ENCODE measurements around the gene CORO1C.
A peak's percentile ranks its signal among the peaks of the same experiment; 100 is the strongest.
"Not testable (repeated sequence)": the region's sequence is repeated elsewhere in the genome, so short reads cannot be mapped to it uniquely, and the experiment has no call there.

CORO1C gene

DNA sequence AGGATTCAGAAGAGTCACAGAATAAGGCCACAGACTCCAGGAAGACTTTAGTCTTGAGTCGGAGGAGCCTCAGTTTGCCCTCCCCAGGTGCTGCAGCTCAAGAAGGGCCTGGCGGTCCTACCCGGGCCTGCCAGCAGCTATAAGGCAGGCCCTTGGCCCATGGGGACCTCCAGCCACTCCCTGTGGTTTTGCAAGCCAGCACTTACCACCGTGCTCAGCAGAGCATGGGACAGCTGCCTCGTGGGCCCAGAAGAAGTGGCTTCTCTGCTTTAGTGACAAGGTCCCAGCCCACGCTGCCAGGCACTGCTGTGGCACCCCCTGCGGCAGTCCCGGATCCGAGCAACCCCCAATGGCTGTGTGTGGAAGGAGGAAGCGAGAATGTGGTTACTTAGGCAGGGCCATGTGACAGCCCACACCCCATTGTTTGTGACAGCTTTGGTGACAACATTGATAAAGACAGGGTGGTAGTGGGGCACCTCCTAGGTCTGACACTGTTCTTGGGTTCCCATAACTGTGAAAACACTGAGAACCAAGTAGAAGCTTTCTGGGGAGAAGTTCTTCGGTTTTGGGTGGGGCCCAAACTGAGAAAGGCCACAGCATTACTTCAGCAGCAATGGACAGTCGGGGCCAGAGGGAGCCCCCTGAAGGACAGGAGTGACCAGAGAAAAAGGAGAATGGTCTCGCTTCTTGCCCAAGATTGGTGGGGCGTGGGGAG, 97.6 kb downstream of the CORO1C start, which contains the start of gene SELPLG:
Gene SELPLG, minus strand, starts transcription at position 361 of the 715 bp plus-strand sequence. CDS start 9,587 bp downstream, outside the sequence.
- no peak for DNase-seq (ENCODE audit: low read depth)

GRCh38 chr12:108633081-108633533, 98.2 kb downstream of the CORO1C start:
- DNase-seq (ENCODE audit: low read depth), result no peak

GRCh38 chr12:108631261-108631660, 100.1 kb downstream of the CORO1C start:
- DNase-seq (ENCODE audit: low read depth), result not testable (repeated sequence)

DNA sequence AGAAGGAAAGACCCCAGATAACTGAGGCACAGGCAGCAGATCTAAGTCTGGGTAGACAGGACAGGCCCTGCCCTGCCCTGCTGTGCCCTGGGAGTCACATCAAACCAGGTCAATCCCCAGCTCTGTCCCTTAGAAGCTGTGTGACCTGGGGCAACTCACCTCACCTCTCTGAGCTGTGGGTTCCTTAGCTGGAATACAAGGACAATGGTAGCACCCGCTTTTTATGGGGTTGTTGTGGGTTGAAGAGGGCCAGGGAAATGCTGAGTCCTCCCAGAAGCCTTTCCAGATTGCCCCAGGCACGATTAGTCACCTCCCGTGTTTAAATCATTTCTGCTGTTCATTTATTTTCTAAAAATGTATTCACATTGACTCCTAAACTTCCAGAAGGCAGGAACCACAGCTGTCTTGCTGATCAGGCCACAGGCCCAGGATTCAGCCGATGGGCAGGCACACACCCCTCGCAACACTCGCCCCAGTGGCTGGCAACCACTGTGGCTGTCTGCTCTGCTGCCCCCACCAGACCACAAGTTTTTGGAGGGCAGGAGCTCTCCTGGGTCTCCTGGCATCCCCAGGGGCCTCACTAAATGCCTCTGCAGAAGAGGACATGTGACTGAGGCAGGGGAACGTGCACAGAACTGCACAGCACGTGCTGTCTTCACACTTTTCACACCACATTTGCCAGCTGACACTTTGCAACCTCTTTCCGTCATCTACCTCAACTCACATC, 100.7 kb downstream of the CORO1C start:
- DNase-seq (ENCODE audit: low read depth), result peak; percentile 91

DNA sequence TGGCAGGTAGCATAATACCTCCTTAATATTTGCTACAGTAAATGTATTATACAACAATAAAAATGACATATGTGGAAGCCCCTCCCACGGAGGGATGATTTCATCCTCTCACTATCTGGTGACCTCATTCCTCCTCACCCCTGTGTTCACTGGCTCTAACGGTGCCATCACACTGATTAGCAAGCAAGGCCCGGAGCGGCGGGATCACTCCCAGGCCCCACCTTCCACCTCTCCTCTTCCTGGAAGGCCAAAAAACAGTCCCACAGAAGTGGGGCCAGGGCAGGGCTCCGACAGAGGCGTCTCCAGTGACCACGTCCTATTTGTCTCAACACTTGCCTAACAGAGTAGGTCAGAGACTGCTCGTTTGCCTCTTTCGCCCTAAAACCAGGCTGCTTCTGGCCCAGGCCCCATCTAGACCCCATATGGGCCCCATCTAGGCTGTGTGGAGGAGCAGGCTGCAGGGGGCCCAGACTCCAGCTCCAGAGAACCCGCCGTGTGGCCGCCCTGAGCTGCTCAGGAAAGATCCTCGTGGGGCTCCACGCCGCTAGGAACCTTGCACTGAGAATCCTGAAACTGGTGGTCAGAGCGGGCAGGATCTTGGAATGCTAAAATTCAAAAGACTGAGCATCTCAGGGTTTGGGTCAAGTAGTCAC, 101.4 kb downstream of the CORO1C start:
- peak; percentile 77 for DNase-seq (ENCODE audit: low read depth)

- DNase-seq (ENCODE audit: low read depth), result no peak
These were observed 102.2 kb downstream of the CORO1C start for GRCh38 chr12:108629151-108629550.

- DNase-seq (ENCODE audit: low read depth), result no peak
These were observed 104.0 kb downstream of the CORO1C start for GRCh38 chr12:108627134-108627920.

DNA sequence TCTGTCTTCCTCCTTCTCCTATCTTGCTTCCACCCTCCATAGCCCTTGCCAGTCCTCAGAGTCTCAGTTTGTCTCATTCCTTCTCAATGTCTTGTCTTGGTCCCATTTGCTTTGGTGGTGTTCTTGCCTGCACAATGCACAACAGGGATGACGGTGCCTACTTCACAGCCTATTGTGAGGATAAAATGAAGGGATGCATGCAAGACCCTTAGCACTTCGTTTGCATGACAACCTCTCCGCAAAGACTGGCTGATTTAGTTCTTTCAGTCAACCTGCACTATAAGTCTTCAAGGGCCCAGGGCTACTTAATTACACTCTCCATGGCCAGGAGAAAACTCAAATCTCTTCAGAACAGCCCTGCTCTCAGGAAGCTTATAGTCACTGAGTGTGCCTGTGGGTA, 106.1 kb downstream of the CORO1C start:
- no peak for DNase-seq (ENCODE audit: low read depth)

GRCh38 chr12:108623577-108623976, 107.7 kb downstream of the CORO1C start:
- no peak for DNase-seq (ENCODE audit: low read depth)

- no peak for DNase-seq (ENCODE audit: low read depth)
These were observed 108.3 kb downstream of the CORO1C start for GRCh38 chr12:108622921-108623514.

GRCh38 chr12:108622421-108622820, 108.9 kb downstream of the CORO1C start:
- no peak for DNase-seq (ENCODE audit: low read depth)

- no peak for DNase-seq (ENCODE audit: low read depth)
These were observed 110.2 kb downstream of the CORO1C start for GRCh38 chr12:108621161-108621560.

GRCh38 chr12:108620236-108620879, 111.0 kb downstream of the CORO1C start:
- DNase-seq (ENCODE audit: low read depth), result no peak

DNA sequence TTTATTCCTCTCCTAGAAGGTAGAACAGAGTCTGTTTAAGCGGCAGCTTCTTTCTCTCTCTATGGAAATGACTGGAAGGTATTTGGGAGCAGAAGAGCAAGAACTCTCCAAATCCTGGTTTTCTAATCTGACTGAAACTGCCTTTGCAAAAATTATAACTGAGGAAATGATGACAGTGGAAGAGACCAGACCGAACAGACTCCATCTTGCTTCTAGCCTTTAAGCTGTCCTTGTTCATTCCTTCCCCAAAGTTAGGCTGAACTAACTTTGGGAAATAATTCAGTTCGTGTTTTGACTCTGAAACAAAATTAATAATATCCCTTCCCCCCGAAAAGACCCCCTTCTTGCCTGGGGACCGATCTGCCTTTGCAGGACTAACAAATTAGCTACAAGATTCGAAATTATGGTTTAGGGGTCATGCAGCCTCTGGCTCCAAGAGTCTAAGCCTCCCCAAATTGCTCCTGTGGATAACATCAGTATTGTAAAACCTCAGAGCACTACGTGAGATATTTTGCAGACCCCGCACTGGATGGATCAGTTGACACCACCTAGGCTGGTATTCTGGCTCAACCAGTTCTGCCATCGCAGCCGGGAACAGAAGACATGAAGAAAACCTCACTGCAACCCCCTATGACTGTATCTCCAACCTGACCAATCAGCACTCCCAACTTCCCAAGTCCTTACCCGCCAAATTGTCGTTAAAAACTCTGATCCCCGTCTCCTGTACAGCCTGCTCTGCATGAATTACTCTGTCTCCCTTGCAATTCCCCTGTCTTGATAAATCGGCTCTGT, 111.8 kb downstream of the CORO1C start:
- DNase-seq (ENCODE audit: low read depth), result no peak

GRCh38 chr12:108618953-108619274, 112.4 kb downstream of the CORO1C start:
- DNase-seq (ENCODE audit: low read depth), result not testable (repeated sequence)

DNA sequence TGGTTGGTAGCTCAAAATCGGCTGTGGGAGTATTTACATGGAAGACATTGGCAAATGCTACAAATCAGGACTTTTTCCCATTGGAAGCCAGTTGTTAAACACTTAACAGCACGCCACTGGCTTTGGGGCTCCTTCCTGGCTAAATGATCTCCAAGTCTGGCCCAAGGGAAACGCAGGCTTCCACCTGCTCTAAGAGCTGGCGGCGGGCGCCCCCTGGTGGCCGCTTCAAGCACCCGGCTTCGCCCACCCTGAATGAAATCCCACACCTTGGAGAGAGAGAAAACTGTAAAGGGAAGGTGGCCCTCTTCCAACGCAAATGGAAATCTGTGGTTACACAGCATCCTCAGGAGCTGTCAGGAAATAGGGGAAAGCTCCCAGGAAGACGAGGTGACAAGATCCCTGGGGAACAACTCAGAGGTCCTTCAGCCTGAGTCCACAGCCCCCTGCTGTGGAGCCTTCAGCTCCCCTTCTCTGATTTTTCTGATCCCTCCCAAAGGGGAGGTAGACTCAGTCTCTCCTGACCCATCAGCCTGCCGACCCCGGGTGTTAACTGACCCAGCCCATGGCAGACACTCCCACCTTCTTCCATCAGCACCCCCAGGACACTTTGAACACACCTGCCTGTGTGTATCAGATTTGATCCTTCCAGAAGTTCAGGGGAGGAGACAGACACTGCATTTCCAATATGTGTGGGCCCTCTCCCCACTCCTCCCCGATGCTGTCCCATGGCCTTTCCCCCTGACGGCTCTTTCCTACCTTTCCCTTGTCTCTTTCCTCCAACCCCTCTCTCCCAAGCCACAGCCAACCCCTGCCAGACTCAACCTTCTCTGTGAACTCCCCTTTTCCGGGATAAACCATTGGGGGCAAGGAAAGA, 113.0 kb downstream of the CORO1C start:
- DNase-seq (ENCODE audit: low read depth), result no peak

GRCh38 chr12:108616941-108617858, 114.1 kb downstream of the CORO1C start:
- no peak for DNase-seq (ENCODE audit: low read depth)

DNA sequence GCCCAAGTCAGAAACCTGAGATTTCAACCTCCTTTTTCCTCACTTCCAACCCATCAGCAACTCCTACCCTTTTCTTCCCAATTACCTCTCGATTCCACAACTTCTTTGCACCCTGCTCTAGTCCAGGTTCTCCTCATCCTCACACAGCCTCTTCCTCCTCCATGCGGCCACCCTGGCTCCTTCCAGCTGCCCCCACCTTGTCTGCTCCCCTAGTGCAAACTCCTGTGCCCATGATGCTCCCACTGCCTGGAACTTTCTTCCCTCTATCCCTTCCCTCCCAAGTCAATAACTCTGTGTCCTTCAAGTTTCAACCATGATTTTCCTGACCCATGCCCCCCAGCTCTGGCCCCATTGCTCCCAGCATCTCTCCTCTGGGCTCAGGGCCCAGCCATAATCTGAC, 115.0 kb downstream of the CORO1C start:
- no peak for DNase-seq (ENCODE audit: low read depth)

All from GM04504 (cell line).